Vagina (tissue), 2 donors: ENCODE results near the gene SLC19A1. TPM values are rescaled to one million over a fixed set of nuclear protein-coding genes. Genes with fewer than 3 reads are reported as not detected.

Experiments used
- DNase-seq, 2 donors: peaks; one replicate each; pipeline ENCODE4 v3.0.0-alpha.2; 2017; ENCODE audit errors: extremely low spot score in 2 of 2
- H3K27ac ChIP-seq: fragments of 200-600 bp; sonication (generic); one replicate; pipeline ENCODE4 v1.5.1; 2019
- H3K27me3 ChIP-seq: fragments of 200-600 bp; sonication (generic); one replicate; pipeline ENCODE4 v1.5.1; 2019
- H3K36me3 ChIP-seq, 2 donors: fragments of 200-600 bp; sonication (generic); one replicate each; pipeline ENCODE4 v1.5.1; 2017 to 2019
- H3K4me1 ChIP-seq: fragments of 200-600 bp; sonication (generic); one replicate; pipeline ENCODE4 v1.5.1; 2019
- H3K4me3 ChIP-seq, 2 donors: fragments of 200-600 bp; sonication (generic); 1 replicate in 1 of 2; 2 replicates in 1 of 2; pipeline ENCODE4 v1.5.1; 2016 to 2019
- H3K9me3 ChIP-seq: fragments of 200-600 bp; sonication (generic); one replicate; pipeline ENCODE4 v1.5.1; 2019
- POLR2A ChIP-seq, 2 donors: fragments of 450-650 bp; IDR thresholded peaks; one replicate each; pipeline ENCODE4 v1.6.1; 2017; ENCODE audit warnings: antibody characterized with exemption in 2 of 2, mild to moderate bottlenecking in 2 of 2, moderate library complexity in 2 of 2
- POLR2AphosphoS5 ChIP-seq, 2 donors: sonication (generic); formaldehyde crosslinking; IDR thresholded peaks; one replicate each; pipeline ENCODE4 v1.9.0; 2017; ENCODE audit warnings: antibody characterized with exemption in 2 of 2, mild to moderate bottlenecking in 2 of 2, low read depth in 1 of 2; ENCODE audit not compliant: insufficient read depth in 1 of 2
- intact Hi-C: fragments of 100-400 bp; cut with DNase I; formaldehyde crosslinking; loops from one replicate; pipeline ENCODE4 v1.15.1; 2023
- total RNA-seq: library from RNA; depleted of rRNA; stranded (reverse); fragments of >200 nt; gene quantifications from one replicate; pipeline ENCODE4 v1.2.3, GENCODE V29; 2016
- TF ChIP-seq, protein P1 (sequence below), 3 experiments: fragments of 450-650 bp in 2 of 3; fragments of 200-600 bp in 1 of 3; sonication (generic) in 1 of 3; IDR thresholded peaks; one replicate each; pipeline ENCODE4 v1.5.1; 2017 to 2019; ENCODE audit warnings: antibody characterized with exemption in 3 of 3, mild to moderate bottlenecking in 2 of 3, moderate library complexity in 2 of 3

Gene SLC19A1
- total RNA-seq, 1 donor from 2014 or later = 4.9 TPM

DNA sequence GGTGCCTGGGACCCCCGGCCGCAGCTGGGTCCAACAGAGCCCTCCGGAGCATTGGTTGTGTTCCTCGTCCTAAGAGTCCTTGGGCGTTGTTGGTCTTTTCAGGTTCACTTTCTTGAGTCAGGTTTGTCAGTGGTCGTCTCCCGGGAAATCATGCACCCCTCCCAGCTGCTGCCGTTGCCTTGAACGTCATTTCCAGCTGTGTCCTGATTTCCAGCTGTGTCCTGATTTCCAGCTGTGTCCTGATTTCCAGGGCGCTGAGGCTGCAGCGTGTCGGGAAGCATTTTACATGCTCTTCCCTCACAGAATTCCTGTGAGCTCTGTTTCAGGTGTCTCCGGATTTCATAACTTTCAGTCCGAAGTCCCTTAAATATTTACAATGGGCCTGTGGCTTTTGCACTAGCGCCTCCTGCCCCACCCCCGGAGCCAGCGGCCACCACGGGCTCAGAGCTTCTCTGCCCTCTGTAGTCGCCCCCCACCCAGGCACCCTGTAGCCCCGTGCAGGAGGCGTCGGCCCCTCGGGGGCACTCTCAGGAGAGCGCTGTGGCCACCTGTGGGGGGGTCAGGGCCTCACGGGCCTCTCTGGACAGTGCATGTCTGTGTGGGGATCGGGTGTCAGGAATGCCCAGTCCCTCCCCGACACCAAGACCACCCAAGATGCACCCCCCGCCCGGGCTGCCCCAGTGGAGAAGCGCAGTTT, 70.6 kb downstream of the SLC19A1 start:
- Histone ChIP-seq H3K4me3 (peak overlapping the region; percentile 9 to 37), H3K27me3 (no peaks in the 10 kb centered on the region), H3K27ac (peak overlapping the region; percentile 90), H3K36me3 (peaks cover 0 to 23% of the 10 kb centered on the region in 2 donors), H3K4me1 (peaks cover 52% of the 10 kb centered on the region), H3K9me3 (no peaks in the 10 kb centered on the region)
- TF ChIP-seq POLR2AphosphoS5 (IDR thresholded peaks at IDR 0.05; ENCODE audit: insufficient read depth in 1 of 2, low read depth in 1 of 2) = peak in 1 of 2 donors; percentile 80
- TF ChIP-seq POLR2A (IDR thresholded peaks at IDR 0.05) = no peak
- DNase-seq = no peak
- intact Hi-C loops = no loop called here

DNA sequence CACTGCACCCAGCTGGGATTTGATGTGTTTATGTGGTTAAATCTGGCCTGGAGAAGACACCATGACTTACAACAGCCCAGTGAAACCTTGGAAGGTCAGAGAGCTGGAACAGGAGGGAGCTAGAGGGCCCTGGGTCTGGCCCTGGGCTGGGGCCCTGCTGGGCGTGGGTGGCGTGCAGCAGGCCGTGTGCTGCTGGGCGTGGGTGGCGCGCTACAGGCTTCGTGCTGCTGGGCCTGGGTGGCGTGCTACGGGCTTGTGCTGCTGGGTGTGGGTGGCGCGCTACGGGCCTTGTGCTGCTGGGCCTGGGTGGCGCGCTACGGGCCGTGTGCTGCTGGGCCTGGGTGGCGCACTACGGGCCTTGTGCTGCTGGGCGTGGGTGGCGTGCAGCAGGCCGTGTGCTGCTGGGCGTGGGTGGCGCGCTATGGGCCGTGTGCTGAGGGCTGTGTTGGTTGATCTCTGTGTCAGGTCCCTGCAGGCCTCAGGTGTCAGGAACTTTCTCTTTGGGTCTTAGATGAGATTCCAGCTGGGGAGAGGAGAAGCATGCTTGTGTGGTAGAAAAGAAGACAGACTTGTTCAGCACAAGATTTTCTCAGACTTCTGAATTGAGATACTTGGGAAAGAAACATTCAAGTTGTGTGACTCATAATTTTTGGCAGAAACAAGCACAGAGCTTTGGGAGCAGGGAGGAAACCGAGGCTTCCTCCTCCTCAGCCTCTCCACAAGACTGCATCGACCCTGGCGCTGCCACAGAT, 71.3 kb downstream of the SLC19A1 start:
- no peak for TF ChIP-seq POLR2A (IDR thresholded peaks at IDR 0.05)
- peak in 1 of 2 donors; percentile 51 for TF ChIP-seq POLR2AphosphoS5 (IDR thresholded peaks at IDR 0.05; ENCODE audit: insufficient read depth in 1 of 2, low read depth in 1 of 2)
- Histone ChIP-seq H3K9me3 (no peaks in the 10 kb centered on the region), H3K36me3 (peaks cover 0 to 16% of the 10 kb centered on the region in 2 donors), H3K4me3 (peak overlapping the region; percentile 9 to 37), H3K27me3 (no peaks in the 10 kb centered on the region), H3K27ac (peak overlapping the region; percentile 90), H3K4me1 (peaks cover 53% of the 10 kb centered on the region)
- no peak for DNase-seq
- intact Hi-C loops = no loop called here

DNA sequence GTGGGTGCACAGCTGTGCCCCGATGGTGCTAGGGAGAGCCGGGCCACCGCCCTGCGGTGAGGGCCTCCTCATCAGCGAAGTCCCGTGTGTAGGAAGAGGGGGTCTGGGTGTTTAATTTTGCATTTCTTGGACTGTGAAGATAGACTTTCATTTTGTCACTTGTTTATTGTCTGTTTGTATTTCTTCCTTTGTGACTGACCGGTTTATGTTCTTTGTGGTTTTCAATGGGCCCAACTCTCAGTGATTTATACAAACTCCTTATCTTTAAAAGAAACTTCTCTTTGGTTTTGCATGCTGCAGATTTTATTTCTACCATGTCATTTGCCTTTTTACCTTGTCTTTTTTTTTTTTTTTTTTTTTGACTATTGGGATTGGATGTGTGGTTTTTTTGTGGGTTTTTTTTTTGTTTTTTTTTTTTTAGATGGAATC, 72.1 kb downstream of the SLC19A1 start:
- H3K27ac ChIP-seq = peak overlapping the region; percentile 90
- H3K4me3 ChIP-seq = no peak overlapping the region
- H3K27me3 ChIP-seq = no peaks in the 10 kb centered on the region
- intact Hi-C loops = no loop called here
- peaks cover 0 to 9% of the 10 kb centered on the region in 2 donors for H3K36me3 ChIP-seq
- no peaks in the 10 kb centered on the region for H3K9me3 ChIP-seq
- DNase-seq = no peak
- peak in 1 of 2 donors; percentile 50 for TF ChIP-seq POLR2AphosphoS5 (IDR thresholded peaks at IDR 0.05; ENCODE audit: insufficient read depth in 1 of 2, low read depth in 1 of 2)
- TF ChIP-seq, protein P1, sequence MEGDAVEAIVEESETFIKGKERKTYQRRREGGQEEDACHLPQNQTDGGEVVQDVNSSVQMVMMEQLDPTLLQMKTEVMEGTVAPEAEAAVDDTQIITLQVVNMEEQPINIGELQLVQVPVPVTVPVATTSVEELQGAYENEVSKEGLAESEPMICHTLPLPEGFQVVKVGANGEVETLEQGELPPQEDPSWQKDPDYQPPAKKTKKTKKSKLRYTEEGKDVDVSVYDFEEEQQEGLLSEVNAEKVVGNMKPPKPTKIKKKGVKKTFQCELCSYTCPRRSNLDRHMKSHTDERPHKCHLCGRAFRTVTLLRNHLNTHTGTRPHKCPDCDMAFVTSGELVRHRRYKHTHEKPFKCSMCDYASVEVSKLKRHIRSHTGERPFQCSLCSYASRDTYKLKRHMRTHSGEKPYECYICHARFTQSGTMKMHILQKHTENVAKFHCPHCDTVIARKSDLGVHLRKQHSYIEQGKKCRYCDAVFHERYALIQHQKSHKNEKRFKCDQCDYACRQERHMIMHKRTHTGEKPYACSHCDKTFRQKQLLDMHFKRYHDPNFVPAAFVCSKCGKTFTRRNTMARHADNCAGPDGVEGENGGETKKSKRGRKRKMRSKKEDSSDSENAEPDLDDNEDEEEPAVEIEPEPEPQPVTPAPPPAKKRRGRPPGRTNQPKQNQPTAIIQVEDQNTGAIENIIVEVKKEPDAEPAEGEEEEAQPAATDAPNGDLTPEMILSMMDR (IDR thresholded peaks at IDR 0.05) = no peak
- H3K4me1 ChIP-seq = peaks cover 53% of the 10 kb centered on the region

DNA sequence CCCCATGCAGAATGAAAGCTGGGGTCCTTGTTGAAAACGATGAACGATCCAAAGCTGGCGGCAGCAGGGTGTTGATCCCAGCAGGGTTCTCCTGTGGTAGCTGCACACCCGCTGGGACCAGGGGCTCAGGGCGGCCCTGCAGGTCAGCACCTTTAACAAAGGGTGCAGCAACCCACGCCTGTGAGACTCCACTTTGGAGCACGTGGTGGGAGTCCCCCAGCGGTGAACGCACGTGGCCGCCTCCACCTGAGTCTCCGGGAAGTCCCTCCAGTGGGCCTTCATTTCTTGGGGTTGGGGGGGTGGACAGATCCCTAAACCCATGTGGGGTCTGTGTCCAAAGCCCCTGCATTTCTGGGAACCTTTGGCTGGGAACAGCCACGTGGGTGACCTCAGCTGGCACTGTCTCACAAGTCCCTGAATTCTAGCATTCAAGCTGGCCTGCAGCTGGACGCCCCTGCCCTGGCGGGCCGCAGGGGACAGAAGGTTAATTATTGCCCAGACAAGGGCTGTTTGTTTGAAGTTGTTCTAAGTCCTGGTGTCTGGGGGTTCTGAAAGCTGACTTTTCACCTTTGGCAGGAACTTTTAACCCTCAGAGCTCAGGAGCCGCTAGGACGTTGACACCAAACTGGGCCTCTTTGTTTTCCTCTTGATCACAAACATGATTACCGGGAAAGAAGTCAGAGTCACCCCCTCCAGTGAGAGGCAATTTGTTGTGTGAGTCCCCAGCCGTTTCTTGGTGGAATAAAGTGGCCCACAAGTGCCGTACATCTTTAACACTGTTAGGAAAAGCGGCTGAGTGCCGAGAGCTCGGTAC, 72.8 kb downstream of the SLC19A1 start:
- no peak for DNase-seq
- peaks cover 53% of the 10 kb centered on the region for H3K4me1 ChIP-seq
- peaks cover 0 to 3% of the 10 kb centered on the region in 2 donors for H3K36me3 ChIP-seq
- no peaks in the 10 kb centered on the region for H3K27me3 ChIP-seq
- H3K4me3 ChIP-seq = no peak overlapping the region
- TF ChIP-seq, protein P1 (IDR thresholded peaks at IDR 0.05) = no peak
- no peak for TF ChIP-seq POLR2AphosphoS5 (IDR thresholded peaks at IDR 0.05; ENCODE audit: insufficient read depth in 1 of 2, low read depth in 1 of 2)
- no peak for TF ChIP-seq POLR2A (IDR thresholded peaks at IDR 0.05)
- peak overlapping the region; percentile 90 for H3K27ac ChIP-seq
- intact Hi-C loops = no loop called here
- H3K9me3 ChIP-seq = no peaks in the 10 kb centered on the region

DNA sequence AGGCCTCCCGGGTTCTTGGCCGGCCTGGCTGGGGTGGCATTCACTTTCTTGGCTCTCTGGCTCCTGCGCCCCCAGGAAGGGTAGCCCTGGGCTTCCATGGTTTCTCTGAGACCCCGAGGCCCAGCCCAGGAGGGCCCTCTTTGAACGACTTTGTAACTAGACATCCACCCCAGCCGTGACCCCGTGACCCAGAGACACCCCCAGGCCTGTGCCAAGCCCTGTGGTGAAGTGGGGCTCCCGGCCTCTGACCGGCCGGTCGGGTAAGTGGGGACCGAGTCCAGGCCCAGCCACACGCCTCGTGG, 73.3 kb downstream of the SLC19A1 start:
- Histone ChIP-seq H3K36me3 (peaks cover 0 to 3% of the 10 kb centered on the region in 2 donors), H3K27me3 (no peaks in the 10 kb centered on the region), H3K9me3 (no peaks in the 10 kb centered on the region), H3K4me1 (peaks cover 53% of the 10 kb centered on the region), H3K27ac (peak overlapping the region; percentile 90), H3K4me3 (no peak overlapping the region)
- intact Hi-C loops = no loop called here
- no peak for DNase-seq
- no peak for TF ChIP-seq POLR2A (IDR thresholded peaks at IDR 0.05)
- no peak for TF ChIP-seq POLR2AphosphoS5 (IDR thresholded peaks at IDR 0.05; ENCODE audit: insufficient read depth in 1 of 2, low read depth in 1 of 2)
- TF ChIP-seq, protein P1 (IDR thresholded peaks at IDR 0.05) = no peak
